AG09319 (cell line): Measurements from ENCODE around the gene TAOK1.

Source experiments
- DNase-seq: peaks from one replicate; pipeline ENCODE4 v3.0.0-alpha.2; 2010; ENCODE audit warnings: low read depth; ENCODE audit errors: extremely low read depth
- CTCF ChIP-seq: IDR thresholded peaks from 2 replicates; pipeline ENCODE4 v1.5.1; 2011; ENCODE audit warnings: low read depth, mild to moderate bottlenecking, inconsistent platforms, low read length, moderate library complexity

Gene TAOK1

GRCh38 chr17:29560316-29560715, 170.2 kb downstream of the TAOK1 start:
- DNase-seq: no peak

GRCh38 chr17:29561554-29562517, 171.7 kb downstream of the TAOK1 start:
- TF ChIP-seq CTCF: no peak
- DNase-seq: no peak

More at GRCh38 chr17:29560316-29560715, 170.2 kb downstream of the TAOK1 start:
- TF ChIP-seq CTCF: no peak

GRCh38 chr17:29562615-29563014, 172.5 kb downstream of the TAOK1 start:
- no peak for DNase-seq
- TF ChIP-seq CTCF: no peak

- DNase-seq: no peak
- TF ChIP-seq CTCF: no peak
These were observed 173.7 kb downstream of the TAOK1 start for GRCh38 chr17:29563816-29564215.

GRCh38 chr17:29565643-29566472, 175.7 kb downstream of the TAOK1 start:
- TF ChIP-seq CTCF: no peak
- no peak for DNase-seq

- DNase-seq: peak; percentile 27
- no peak for TF ChIP-seq CTCF
These were observed 176.5 kb downstream of the TAOK1 start, which contains the start of gene ABHD15 for GRCh38 chr17:29566473-29567303. Gene ABHD15, minus strand, starts transcription at chr17:29567037. Its CDS starts 71 bp downstream, at chr17:29566966.
